SK-N-SH (cell line): ENCODE measurements around the gene SPTBN5. TPM values are rescaled to one million over a fixed set of nuclear protein-coding genes. Genes with fewer than 3 reads are reported as not detected.

ENCODE experiments used
- CTCF ChIA-PET: fragments of 300-600, 350-600 bp; formaldehyde crosslinking; extraction: SDS; loops from one replicate; lab custom pipeline; 2021; lab: Yijun Ruan, JAX
- POLR2A ChIA-PET: fragments of 350-600 bp; sonication (Branson Sonifier 250); formaldehyde crosslinking; extraction: SDS; loops from one replicate; lab custom pipeline; 2020; ENCODE audit warnings: antibody characterized with exemption, inconsistent platforms; lab: Yijun Ruan, JAX
- DNase-seq: peaks from one replicate; pipeline ENCODE4 v3.0.0; 2012
- H2AFZ ChIP-seq: fragments of 200-600 bp; sonication (generic); 2 replicates; pipeline ENCODE4 v1.8.1; 2016; ENCODE audit warnings: antibody characterized with exemption, mild to moderate bottlenecking, low read depth
- H3F3A ChIP-seq: fragments of 200-600 bp; sonication (generic); replicated peaks from 2 replicates; pipeline ENCODE3; 2016; ENCODE audit warnings: antibody characterized with exemption, mild to moderate bottlenecking; ENCODE audit not compliant: insufficient read depth
- H3K27ac ChIP-seq, 2 experiments: fragments of 200-500 bp in 1 of 2; fragments of 200-600 bp in 1 of 2; sonication (Bioruptor generic) in 1 of 2; sonication (generic), shearing (Covaris generic) in 1 of 2; 2 replicates each; pipeline versions ENCODE4 v1.5.1 to v1.6.1; 2014 to 2016; ENCODE audit warnings: low read depth in 2 of 2, inconsistent platforms in 1 of 2, low read length in 1 of 2, mild to moderate bottlenecking in 1 of 2, mixed read lengths in 1 of 2
- H3K27me3 ChIP-seq: fragments of 200-600 bp; sonication (generic), shearing (Covaris generic); 2 replicates; pipeline ENCODE4 v1.6.1; 2016; ENCODE audit warnings: mixed run types; ENCODE audit not compliant: insufficient read depth
- H3K36me3 ChIP-seq, 2 experiments: fragments of 200-500 bp in 1 of 2; fragments of 200-600 bp in 1 of 2; sonication (Bioruptor generic) in 1 of 2; sonication (generic) in 1 of 2; replicated peaks in 1 of 2; 2 replicates each; pipeline versions ENCODE3 to v1.5.1; 2014 to 2016; ENCODE audit warnings: low read length in 1 of 2, mild to moderate bottlenecking in 1 of 2; ENCODE audit not compliant: insufficient read depth in 2 of 2, control insufficient read depth in 1 of 2
- H3K4me1 ChIP-seq, 2 experiments: fragments of 200-500 bp in 1 of 2; fragments of 200-600 bp in 1 of 2; sonication (Bioruptor generic) in 1 of 2; sonication (generic), shearing (Covaris generic) in 1 of 2; 2 replicates each; pipeline versions ENCODE4 v1.5.1 to v1.6.1; 2014 to 2016; ENCODE audit warnings: low read depth in 1 of 2, low read length in 1 of 2, mixed run types in 1 of 2; ENCODE audit not compliant: insufficient read depth in 2 of 2, control insufficient read depth in 1 of 2
- H3K4me2 ChIP-seq: fragments of 200-600 bp; sonication (generic), shearing (Covaris generic); 2 replicates; pipeline ENCODE4 v1.6.1; 2017; ENCODE audit warnings: mixed run types
- H3K4me3 ChIP-seq, 2 experiments: fragments of 200-500 bp in 1 of 2; fragments of 200-600 bp in 1 of 2; sonication (Bioruptor generic) in 1 of 2; sonication (generic), shearing (Covaris generic) in 1 of 2; 2 replicates each; pipeline versions ENCODE4 v1.5.1 to v1.8.1; 2014 to 2016; ENCODE audit warnings: low read depth in 2 of 2, inconsistent platforms in 1 of 2, low read length in 1 of 2, mild to moderate bottlenecking in 1 of 2, mixed read lengths in 1 of 2, moderate library complexity in 1 of 2
- H3K79me2 ChIP-seq: fragments of 200-600 bp; sonication (generic); 2 replicates; pipeline ENCODE4 v1.8.1; 2017; ENCODE audit warnings: mild to moderate bottlenecking; ENCODE audit not compliant: insufficient read depth
- H3K9ac ChIP-seq: fragments of 200-600 bp; sonication (generic); 2 replicates; pipeline ENCODE4 v1.6.1; 2017; ENCODE audit warnings: mixed run types
- H3K9me2 ChIP-seq: fragments of 200-600 bp; sonication (generic); 2 replicates; pipeline ENCODE4 v1.6.1; 2017; ENCODE audit warnings: mixed run types
- H3K9me3 ChIP-seq: fragments of 200-600 bp; sonication (generic); 2 replicates; pipeline ENCODE4 v1.6.1; 2017; ENCODE audit warnings: mixed run types, mild to moderate bottlenecking, moderate library complexity
- H4K20me1 ChIP-seq: fragments of 200-600 bp; sonication (generic); 2 replicates; pipeline ENCODE4 v1.6.1; 2017; ENCODE audit warnings: mild to moderate bottlenecking, mixed run types; ENCODE audit not compliant: insufficient read depth
- CHD2 ChIP-seq: fragments of 150-350 bp; IDR thresholded peaks from 2 replicates; pipeline ENCODE4 v1.6.1; 2018; ENCODE audit warnings: low read length; ENCODE audit not compliant: partially characterized antibody
- ELF1 ChIP-seq: IDR thresholded peaks from 2 replicates; pipeline ENCODE4 v1.4.0; 2012
- EP300 ChIP-seq, 2 experiments: IDR thresholded peaks; 2 replicates each; pipeline versions ENCODE4 v1.4.0 to v1.6.1; 2012; ENCODE audit warnings: borderline replicate concordance in 1 of 2, low read depth in 1 of 2, low read length in 1 of 2
- FOXJ3 ChIP-seq: sonication (generic); formaldehyde crosslinking; IDR thresholded peaks from 2 replicates; pipeline ENCODE4 v1.5.1; 2020; ENCODE audit warnings: mild to moderate bottlenecking, missing genetic modification reagents
- GABPA ChIP-seq: IDR thresholded peaks from 2 replicates; pipeline ENCODE4 v1.4.0; 2012; ENCODE audit warnings: low read depth, mild to moderate bottlenecking
- IRF3 ChIP-seq: fragments of 150-350 bp; IDR thresholded peaks from 2 replicates; pipeline ENCODE4 v1.6.1; 2016; ENCODE audit warnings: mild to moderate bottlenecking, low read depth, low read length
- REST ChIP-seq: IDR thresholded peaks from 2 replicates; pipeline ENCODE4 v1.6.1; 2012; ENCODE audit warnings: mild to moderate bottlenecking, low read depth, low read length, moderate library complexity
- RXRA ChIP-seq: IDR thresholded peaks from 2 replicates; pipeline ENCODE4 v1.4.0; 2012; ENCODE audit warnings: low read depth, mild to moderate bottlenecking, borderline replicate concordance
- SIN3A ChIP-seq: IDR thresholded peaks from 2 replicates; pipeline ENCODE4 v1.6.1; 2012; ENCODE audit warnings: low read depth, mild to moderate bottlenecking, low read length, moderate library complexity, borderline replicate concordance
- TCF12 ChIP-seq: IDR thresholded peaks from 2 replicates; pipeline ENCODE4 v1.4.0; 2012
- USF2 ChIP-seq: fragments of 150-350 bp; IDR thresholded peaks from 2 replicates; pipeline ENCODE4 v1.6.1; 2017; ENCODE audit warnings: antibody characterized with exemption, low read length, low read depth, borderline replicate concordance
- WGBS: methylation state at CpG from one replicate; pipeline ENCODE4 v1.1.6; 2017; ENCODE audit warnings: low lambda C conversion rate; 5-methylcytosine and 5-hydroxymethylcytosine counted together
- polyA plus RNA-seq, 3 experiments: library from polyadenylated mRNA; depleted of rRNA; stranded (reverse); fragments of >200 nt; gene quantifications; 2 replicates each; pipeline ENCODE4 v1.2.3, GENCODE V29; 2012

SPTBN5 gene
- polyA plus RNA-seq, 1 of the 3 experiments (the other 2 are of a cell fraction), result 0.23 TPM

GRCh38 chr15:41919954-41920538 is 26.2 kb upstream of the SPTBN5 start:
- peaks cover 5 to 8% of the 10 kb centered on the region in 2 experiments; a peak in 2 of 4 replicates for H3K4me1 ChIP-seq
- no peak overlapping the region for H3K4me3 ChIP-seq
- TF ChIP-seq REST (no peak), TCF12 (no peak), EP300 (IDR thresholded peaks at IDR 0.05; ENCODE audit: borderline replicate concordance in 1 of 2, low read depth in 1 of 2, low read length in 1 of 2) (no peak), CHD2 (no peak), SIN3A (no peak), FOXJ3 (CRISPR knock-in tag) (no peak), USF2 (no peak), IRF3 (no peak), GABPA (no peak), RXRA (no peak), ELF1 (no peak)
- no peak for DNase-seq
- ChIA-PET CTCF (interaction anchor here (0.6 to 1.0 kb wide), 2 partner anchors 8 to 325 kb away, joined by 3 read pairs; no protein-coding TSS in a partner anchor), POLR2A (no interaction called here)
- peaks cover 6% of the 10 kb centered on the region for H3F3A ChIP-seq
- no peak overlapping the region for H3K9ac ChIP-seq
- no peaks in the 10 kb centered on the region for H3K27me3 ChIP-seq
- no peaks in the 10 kb centered on the region for H3K9me3 ChIP-seq
- H4K20me1 ChIP-seq, result 0 out of 2 replicates have a peak, but pooled peaks cover 4% of the 10 kb centered on the region
- no peak overlapping the region for H3K4me2 ChIP-seq
- 63% methylated on average over 3 of the region's 3 CpGs for WGBS
- H3K36me3 ChIP-seq, result peaks cover 4 to 7% of the 10 kb centered on the region in 2 experiments
- no peak overlapping the region for H2AFZ ChIP-seq
- no peaks in the 10 kb centered on the region for H3K9me2 ChIP-seq
- peaks cover 9% of the 10 kb centered on the region; the same call in 1 of the 2 replicates for H3K79me2 ChIP-seq
- no peak overlapping the region for H3K27ac ChIP-seq
